HG03045 (cell line): ENCODE measurements around the gene HCN4.

ENCODE experiments used
- ATAC-seq: cut with Tn5 transposase; IDR thresholded peaks from one replicate; pipeline ENCODE4 v1.9.1; 2021; ENCODE audit warnings: mild to moderate bottlenecking, moderate library complexity; ENCODE audit not compliant: unreplicated experiment

Gene HCN4

GRCh38 chr15:73346735-73347312, 21.9 kb downstream of the HCN4 start:
- no peak for ATAC-seq

- no peak for ATAC-seq
Observed at GRCh38 chr15:73345658-73346057, 23.1 kb downstream of the HCN4 start.

- no peak for ATAC-seq
Observed at GRCh38 chr15:73344056-73344455, 24.7 kb downstream of the HCN4 start.

GRCh38 chr15:73341886-73342600, 26.7 kb downstream of the HCN4 start:
- no peak for ATAC-seq

GRCh38 chr15:73340502-73341192, 28.1 kb downstream of the HCN4 start:
- ATAC-seq: no peak

- ATAC-seq: no peak
Observed at GRCh38 chr15:73338606-73339374, 30.0 kb downstream of the HCN4 start.

GRCh38 chr15:73338058-73338457, 30.7 kb downstream of the HCN4 start:
- no peak for ATAC-seq

GRCh38 chr15:73337187-73337586, 31.6 kb downstream of the HCN4 start:
- ATAC-seq: no peak

- ATAC-seq: no peak
Observed at GRCh38 chr15:73336756-73337155, 32.0 kb downstream of the HCN4 start.

GRCh38 chr15:73335471-73335870, 33.3 kb downstream of the HCN4 start:
- ATAC-seq: no peak

- no peak for ATAC-seq
Observed at GRCh38 chr15:73335026-73335425, 33.7 kb downstream of the HCN4 start.

- ATAC-seq: no peak
Observed at GRCh38 chr15:73334086-73334485, 34.7 kb downstream of the HCN4 start.

GRCh38 chr15:73333001-73333400, 35.8 kb downstream of the HCN4 start:
- no peak for ATAC-seq

- no peak for ATAC-seq
Observed at GRCh38 chr15:73331991-73332925, 36.5 kb downstream of the HCN4 start.

- ATAC-seq: no peak
Observed at GRCh38 chr15:73331501-73331900, 37.3 kb downstream of the HCN4 start.

GRCh38 chr15:73330206-73331051, 38.3 kb downstream of the HCN4 start:
- ATAC-seq: no peak

GRCh38 chr15:73329501-73330200, 39.1 kb downstream of the HCN4 start:
- no peak for ATAC-seq

GRCh38 chr15:73328981-73329380, 39.8 kb downstream of the HCN4 start:
- no peak for ATAC-seq
